Stomach (tissue), 9 donors: ENCODE results near the gene CRYL1. TPM values are rescaled to one million over a fixed set of nuclear protein-coding genes. Genes with fewer than 3 reads are reported as not detected.

Source experiments
- DNase-seq, 2 donors: peaks; one replicate each; pipeline versions ENCODE4 v3.0.0 to v3.0.0-alpha.2; 2013 to 2019
- H3K27ac ChIP-seq, 5 donors: fragments of 200-600 bp in 4 of 5; sonication (generic) in 4 of 5; one replicate each; pipeline ENCODE4 v1.5.1; 2013 to 2019; ENCODE audit warnings: mild to moderate bottlenecking in 1 of 5, moderate library complexity in 1 of 5
- H3K27me3 ChIP-seq, 3 donors: fragments of 200-600 bp; sonication (generic); one replicate each; pipeline ENCODE4 v1.5.1; 2017 to 2019; ENCODE audit warnings: mixed run types in 1 of 3
- H3K36me3 ChIP-seq, 4 donors: fragments of 200-600 bp; sonication (generic); 1 replicate in 3 of 4; 2 replicates in 1 of 4; pipeline ENCODE4 v1.5.1; 2016 to 2019
- H3K4me1 ChIP-seq, 4 donors: fragments of 200-600 bp; sonication (generic); one replicate each; pipeline ENCODE4 v1.5.1; 2016 to 2019
- H3K4me3 ChIP-seq, 4 donors: fragments of 200-600 bp; sonication (generic) in 3 of 4; one replicate each; pipeline ENCODE4 v1.5.1; 2016 to 2019; ENCODE audit warnings: mild to moderate bottlenecking in 1 of 4
- H3K9me3 ChIP-seq, 4 donors: fragments of 200-600 bp; sonication (generic); one replicate each; pipeline ENCODE4 v1.5.1; 2016 to 2019
- CTCF ChIP-seq, 7 experiments: fragments of 450-650 bp in 4 of 7; fragments of 200-600 bp in 3 of 7; sonication (generic) in 3 of 7; IDR thresholded peaks; one replicate each; pipeline ENCODE4 v1.5.1; 2016 to 2019; ENCODE audit warnings: antibody characterized with exemption in 7 of 7, control low read depth in 2 of 7, mild to moderate bottlenecking in 1 of 7
- EP300 ChIP-seq: sonication (generic); formaldehyde crosslinking; IDR thresholded peaks from one replicate; pipeline ENCODE4 v1.6.1; 2017; ENCODE audit warnings: antibody characterized with exemption
- POLR2A ChIP-seq, 4 donors: fragments of 450-650 bp; IDR thresholded peaks; one replicate each; pipeline ENCODE4 v1.6.1; 2016; ENCODE audit warnings: antibody characterized with exemption in 4 of 4, control low read depth in 2 of 4, mild to moderate bottlenecking in 1 of 4, moderate library complexity in 1 of 4
- POLR2AphosphoS5 ChIP-seq, 3 donors: sonication (generic); formaldehyde crosslinking; IDR thresholded peaks; one replicate each; pipeline ENCODE4 v1.6.1; 2016; ENCODE audit warnings: antibody characterized with exemption in 3 of 3
- WGBS, 5 donors: extraction: QIAGEN DNeasy Blood & Tissue Kit in 3 of 5; methylation state at CpG; one replicate each; pipeline versions ENCODE4 v1.1.5 to v1.1.7; 2013 to 2018; 5-methylcytosine and 5-hydroxymethylcytosine counted together
- intact Hi-C: fragments of 100-400 bp; cut with DNase I; formaldehyde crosslinking; loops from one replicate; pipeline ENCODE4 v1.15.1; 2023; ENCODE audit warnings: low total_unique reads
- polyA plus RNA-seq, 3 donors: library from polyadenylated mRNA; stranded (reverse); fragments of 200-250 nt; gene quantifications; one replicate each; pipeline ENCODE4 v1.2.3, GENCODE V29; 2013
- total RNA-seq, 5 donors: library from RNA; depleted of rRNA; stranded (reverse); fragments of >200 nt; gene quantifications; one replicate each; pipeline versions ENCODE4 v1.1.0 to v1.2.3, GENCODE V29; 2014 to 2016
- donor health status: healthy with polysubstance abuse.
- donor health status: Bipolar disorder and iron deficiency.
- donor health status: healthy.

Gene CRYL1
- total and polyA plus RNA-seq, 8 donors = 11.6 to 112 (median 38.0) TPM

DNA sequence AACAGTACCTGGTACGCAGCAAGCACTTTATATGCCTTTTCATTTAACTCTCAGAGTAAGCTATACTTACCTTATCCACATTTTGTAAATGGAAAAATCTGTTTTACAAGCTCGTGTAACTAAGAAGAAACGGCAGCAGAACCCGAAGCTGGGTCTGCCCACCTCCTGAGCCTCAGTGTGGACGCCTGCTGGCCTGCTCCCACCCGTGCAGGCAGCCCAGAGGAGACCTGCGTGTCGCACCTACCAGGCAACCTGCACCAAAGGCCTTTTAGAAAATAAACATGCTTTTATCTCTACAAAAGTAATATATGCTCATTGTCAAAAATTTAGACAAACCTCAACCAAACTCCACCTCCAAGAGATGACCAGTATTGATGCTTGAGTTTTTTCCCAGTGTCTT is 62.7 kb downstream of the CRYL1 start:
- DNase-seq = no peak
- H3K36me3 ChIP-seq = no peaks in the 10 kb centered on the region
- H3K27me3 ChIP-seq = no peaks in the 10 kb centered on the region
- WGBS, 5 donors = 64 to 76% (median 73%) methylated on average over 8 of the region's 8 CpGs
- intact Hi-C loops = no loop called here
- H3K27ac ChIP-seq = no peak overlapping the region
- peaks cover 0 to 29% (median 17%) of the 10 kb centered on the region in 4 donors for H3K4me1 ChIP-seq
- H3K9me3 ChIP-seq = no peaks in the 10 kb centered on the region
- H3K4me3 ChIP-seq = no peak overlapping the region
- TF ChIP-seq EP300 = no peak
- TF ChIP-seq POLR2AphosphoS5 (IDR thresholded peaks at IDR 0.05) = no peak
- no peak for TF ChIP-seq POLR2A (IDR thresholded peaks at IDR 0.05)
- TF ChIP-seq CTCF (IDR thresholded peaks at IDR 0.05) = no peak

DNA sequence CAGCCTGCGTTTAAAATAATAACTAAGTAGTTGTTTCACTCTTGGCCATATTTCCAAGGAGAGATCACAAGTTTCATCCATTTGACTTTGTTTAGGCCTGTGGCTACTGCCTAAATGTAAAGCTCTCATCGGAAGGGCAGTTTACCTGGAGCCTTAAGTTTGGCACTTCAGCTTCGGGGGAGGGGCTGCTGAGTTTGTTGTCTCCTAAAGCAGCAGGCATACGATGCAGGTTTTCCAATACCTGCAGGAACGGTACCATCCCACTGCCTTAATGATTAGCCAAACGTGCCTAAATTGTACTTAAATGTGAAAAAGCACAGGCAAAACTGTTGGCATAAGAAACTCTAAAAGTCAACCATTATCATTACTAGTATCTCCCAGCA is 63.1 kb downstream of the CRYL1 start:
- WGBS, 5 donors = 68 to 82% (median 74%) methylated on average over 6 of the region's 6 CpGs
- H3K4me1 ChIP-seq = peaks cover 0 to 31% (median 18%) of the 10 kb centered on the region in 4 donors
- no peaks in the 10 kb centered on the region for H3K9me3 ChIP-seq
- TF ChIP-seq EP300 (no peak), CTCF (IDR thresholded peaks at IDR 0.05) (no peak), POLR2AphosphoS5 (IDR thresholded peaks at IDR 0.05) (no peak), POLR2A (IDR thresholded peaks at IDR 0.05) (no peak)
- H3K4me3 ChIP-seq = no peak overlapping the region
- no peaks in the 10 kb centered on the region for H3K36me3 ChIP-seq
- no peak overlapping the region for H3K27ac ChIP-seq
- intact Hi-C loops = no loop called here
- no peak for DNase-seq
- no peaks in the 10 kb centered on the region for H3K27me3 ChIP-seq

DNA sequence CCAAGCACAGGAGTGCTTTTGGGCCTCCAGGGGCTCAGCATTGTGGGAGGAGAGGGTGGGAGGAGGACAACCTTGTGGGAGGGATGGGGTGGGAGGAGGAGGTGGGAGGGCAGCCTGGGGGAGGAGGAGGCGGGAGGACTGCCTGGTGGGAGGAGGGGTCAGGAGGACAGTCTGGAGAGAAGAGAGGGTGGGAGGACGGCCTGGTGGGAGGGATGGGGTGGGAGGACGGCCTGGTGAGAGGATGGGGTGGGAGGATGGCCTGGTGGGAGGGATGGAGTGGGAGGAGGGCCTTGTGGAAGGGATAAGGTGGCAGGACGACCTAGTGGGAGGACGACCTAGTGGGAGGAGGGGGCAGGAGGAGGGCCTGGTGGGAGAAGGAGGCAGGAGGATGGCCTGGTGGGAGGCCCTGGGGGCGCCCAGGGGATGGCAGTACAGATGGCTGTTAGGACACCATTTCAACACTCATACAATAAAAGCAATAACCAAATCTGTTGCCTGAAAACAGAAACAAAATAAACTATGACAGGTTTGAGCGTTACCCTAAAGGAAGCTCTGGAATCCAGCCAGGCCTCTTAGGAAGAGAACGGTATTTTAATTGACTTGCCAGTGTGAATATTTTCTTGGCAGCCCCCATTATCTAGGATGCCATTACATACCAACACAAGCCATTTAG is 63.7 kb downstream of the CRYL1 start:
- H3K27me3 ChIP-seq = no peaks in the 10 kb centered on the region
- no peak overlapping the region for H3K27ac ChIP-seq
- DNase-seq = peak in 1 of 2 donors; percentile 32
- intact Hi-C loops = no loop called here
- peaks cover 0 to 31% (median 18%) of the 10 kb centered on the region in 4 donors for H3K4me1 ChIP-seq
- H3K36me3 ChIP-seq = no peaks in the 10 kb centered on the region
- 59 to 72% (median 67%) methylated on average over 7 to 8 of the region's 8 CpGs for WGBS, 5 donors
- H3K9me3 ChIP-seq = no peaks in the 10 kb centered on the region
- no peak for TF ChIP-seq CTCF (IDR thresholded peaks at IDR 0.05)
- TF ChIP-seq POLR2AphosphoS5 (IDR thresholded peaks at IDR 0.05) = no peak
- TF ChIP-seq EP300 = no peak
- no peak for TF ChIP-seq POLR2A (IDR thresholded peaks at IDR 0.05)
- H3K4me3 ChIP-seq = no peak overlapping the region

GRCh38 chr13:20461481-20461859 is 64.2 kb downstream of the CRYL1 start:
- no peaks in the 10 kb centered on the region for H3K27me3 ChIP-seq
- H3K9me3 ChIP-seq = no peaks in the 10 kb centered on the region
- H3K4me1 ChIP-seq = peaks cover 0 to 31% (median 18%) of the 10 kb centered on the region in 4 donors
- TF ChIP-seq CTCF (IDR thresholded peaks at IDR 0.05) = no peak
- TF ChIP-seq EP300 = no peak
- TF ChIP-seq POLR2AphosphoS5 (IDR thresholded peaks at IDR 0.05) = no peak
- TF ChIP-seq POLR2A (IDR thresholded peaks at IDR 0.05) = no peak
- no peak overlapping the region for H3K4me3 ChIP-seq
- intact Hi-C loops = no loop called here
- WGBS, 5 donors = 27 to 35% (median 30%) methylated on average over 2 of the region's 2 CpGs
- no peak overlapping the region for H3K27ac ChIP-seq
- no peaks in the 10 kb centered on the region for H3K36me3 ChIP-seq
- DNase-seq = no peak
